HG03342 (cell line): ENCODE results near the gene HOXC13.
A peak's percentile ranks its signal among the peaks of the same experiment; 100 is the strongest.

ENCODE experiments used
- ATAC-seq: cut with Tn5 transposase; IDR thresholded peaks from one replicate; pipeline ENCODE4 v1.9.1; 2021; ENCODE audit warnings: mild to moderate bottlenecking, moderate library complexity; ENCODE audit not compliant: unreplicated experiment

HOXC13 gene

DNA sequence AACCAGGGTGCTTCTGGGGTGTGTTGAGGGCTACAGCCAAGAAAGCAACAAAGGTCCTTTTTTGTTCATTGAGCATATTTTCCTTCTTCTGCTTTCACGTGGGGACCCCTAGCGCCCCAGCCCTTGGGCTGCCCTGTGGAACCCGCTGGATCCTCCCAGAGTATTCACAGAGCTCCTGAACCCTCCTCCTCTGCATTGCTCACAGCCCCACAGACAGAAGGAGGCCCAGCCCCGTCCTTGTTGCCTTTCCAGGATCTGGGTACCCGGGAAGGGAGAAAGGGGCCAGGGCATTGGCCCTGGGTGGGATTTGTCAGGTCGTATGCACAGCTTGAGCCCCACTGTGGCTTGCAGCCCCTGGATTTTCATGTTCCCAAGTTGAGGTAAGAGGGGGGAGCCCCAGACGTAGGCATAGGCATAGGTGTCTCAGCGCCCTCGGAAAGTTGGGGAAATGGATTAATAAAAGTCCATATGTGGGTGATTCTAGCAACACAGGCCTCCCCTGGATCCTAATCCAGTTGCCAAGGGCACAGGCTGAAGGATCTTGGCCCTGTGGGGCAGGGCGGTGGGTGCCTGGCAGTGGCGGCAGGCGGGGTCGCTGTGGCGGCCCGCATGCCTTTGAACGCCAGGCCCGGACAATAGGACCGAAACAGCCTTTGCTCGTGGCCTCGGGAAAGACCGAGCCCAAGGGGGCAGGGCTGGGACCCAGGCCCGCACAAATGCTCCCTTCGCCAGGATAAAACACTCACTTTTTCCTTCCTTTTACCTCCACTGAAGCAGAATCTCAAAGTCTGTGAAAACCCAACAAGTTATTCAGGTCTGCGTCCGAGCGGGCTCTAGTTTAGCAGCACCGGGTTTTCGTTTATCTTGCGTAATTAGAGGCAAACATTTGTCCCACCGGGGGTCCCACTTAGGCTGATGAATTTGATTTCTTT is 43.3 kb downstream of the HOXC13 start:
- no peak for ATAC-seq

GRCh38 chr12:53982648-53983567 is 44.3 kb downstream of the HOXC13 start:
- ATAC-seq: no peak

DNA sequence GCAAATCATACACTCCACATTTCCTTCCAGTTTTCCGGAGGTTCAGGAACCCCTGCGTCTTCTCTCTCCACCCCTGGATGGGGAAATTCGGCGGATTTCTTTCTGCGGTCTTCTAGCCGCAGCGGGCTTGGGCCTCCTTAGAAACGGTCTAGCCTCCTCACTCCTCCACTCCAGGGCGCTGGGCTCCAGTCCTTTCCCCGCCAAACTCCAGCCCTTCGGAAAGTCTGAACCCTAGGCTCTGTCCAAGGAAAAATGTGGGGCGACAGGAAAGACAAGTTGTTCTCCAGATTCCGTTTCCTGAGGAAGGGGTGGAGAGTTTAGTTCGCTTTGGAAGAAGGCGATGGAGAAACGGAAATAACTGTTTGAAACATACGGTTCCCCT is 44.9 kb downstream of the HOXC13 start:
- ATAC-seq: no peak

- no peak for ATAC-seq
Observed at GRCh38 chr12:53983950-53984572, 45.4 kb downstream of the HOXC13 start.

- peak; percentile 62 for ATAC-seq
Observed at GRCh38 chr12:53984901-53985691, 46.5 kb downstream of the HOXC13 start, which contains the start of gene HOXC10. TSS of gene HOXC10 (plus strand) at chr12:53985146. CDS start at chr12:53985260, 114 bp downstream.

DNA sequence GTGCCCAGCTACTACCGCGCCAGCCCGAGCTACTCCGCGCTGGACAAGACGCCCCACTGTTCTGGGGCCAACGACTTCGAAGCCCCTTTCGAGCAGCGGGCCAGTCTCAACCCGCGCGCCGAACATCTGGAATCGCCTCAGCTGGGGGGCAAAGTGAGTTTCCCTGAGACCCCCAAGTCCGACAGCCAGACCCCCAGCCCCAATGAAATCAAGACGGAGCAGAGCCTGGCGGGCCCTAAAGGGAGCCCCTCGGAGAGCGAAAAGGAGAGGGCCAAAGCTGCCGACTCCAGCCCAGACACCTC is 47.0 kb downstream of the HOXC13 start:
- no peak for ATAC-seq

DNA sequence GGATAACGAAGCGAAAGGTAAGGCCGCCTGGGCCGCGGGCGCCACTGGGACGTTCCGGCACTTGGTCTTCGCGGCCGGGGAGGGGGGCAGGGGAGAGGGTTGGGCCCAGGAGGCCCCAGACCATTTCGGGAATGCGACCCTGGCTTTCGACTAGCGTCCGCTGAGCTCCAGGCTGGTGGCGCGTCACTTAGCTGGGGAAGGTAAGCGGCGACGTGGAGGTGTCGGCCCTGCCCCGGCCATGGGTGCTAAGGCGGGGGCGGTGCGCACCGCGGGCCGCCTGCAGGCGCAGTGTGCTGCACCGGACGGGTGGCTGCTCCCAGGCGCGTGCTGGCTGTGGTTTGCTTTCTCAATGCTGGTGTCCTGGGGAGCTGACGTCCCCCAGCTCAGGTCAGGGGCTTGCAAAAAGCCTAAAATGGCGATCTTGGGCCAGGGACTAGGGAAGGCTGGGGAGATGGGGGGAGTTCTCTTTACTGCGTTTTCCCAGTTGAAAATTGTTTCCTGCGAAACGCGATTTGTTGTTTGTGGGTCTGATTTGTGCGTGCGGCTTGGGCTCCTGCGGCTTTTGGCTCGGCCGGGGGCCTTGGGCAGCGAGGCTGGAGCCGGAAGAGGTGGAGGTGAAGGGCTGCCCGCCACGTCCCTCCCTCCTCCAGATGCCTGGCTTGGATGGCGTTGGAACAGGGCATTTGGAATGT is 47.5 kb downstream of the HOXC13 start:
- ATAC-seq: no peak

- no peak for ATAC-seq
Observed at GRCh38 chr12:53986686-53987483, 48.3 kb downstream of the HOXC13 start.

DNA sequence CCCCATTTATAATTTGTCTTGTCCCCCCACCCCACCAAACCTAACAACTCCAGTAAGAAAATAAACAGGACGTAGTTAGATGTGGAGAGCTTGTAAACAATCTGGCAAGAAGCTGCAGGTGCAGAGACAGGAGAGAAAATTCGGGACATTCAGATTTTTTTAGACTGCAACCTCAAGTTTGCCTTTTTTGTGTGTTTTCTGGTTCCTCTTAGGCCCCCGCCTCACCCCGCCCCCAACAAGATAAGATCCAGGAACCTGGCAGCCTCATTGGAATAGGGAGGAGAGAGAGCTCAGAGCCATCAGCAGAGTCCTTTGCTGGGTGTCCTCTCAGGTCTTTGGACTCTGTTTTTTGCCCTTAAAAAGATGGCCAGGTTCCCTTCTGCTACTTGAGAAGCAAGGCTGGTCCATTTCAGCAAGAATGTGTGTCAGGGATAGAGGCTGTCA is 49.2 kb downstream of the HOXC13 start:
- ATAC-seq: no peak

GRCh38 chr12:53988541-53989226 is 50.1 kb downstream of the HOXC13 start:
- no peak for ATAC-seq

GRCh38 chr12:53989227-53990113 is 50.8 kb downstream of the HOXC13 start:
- no peak for ATAC-seq

DNA sequence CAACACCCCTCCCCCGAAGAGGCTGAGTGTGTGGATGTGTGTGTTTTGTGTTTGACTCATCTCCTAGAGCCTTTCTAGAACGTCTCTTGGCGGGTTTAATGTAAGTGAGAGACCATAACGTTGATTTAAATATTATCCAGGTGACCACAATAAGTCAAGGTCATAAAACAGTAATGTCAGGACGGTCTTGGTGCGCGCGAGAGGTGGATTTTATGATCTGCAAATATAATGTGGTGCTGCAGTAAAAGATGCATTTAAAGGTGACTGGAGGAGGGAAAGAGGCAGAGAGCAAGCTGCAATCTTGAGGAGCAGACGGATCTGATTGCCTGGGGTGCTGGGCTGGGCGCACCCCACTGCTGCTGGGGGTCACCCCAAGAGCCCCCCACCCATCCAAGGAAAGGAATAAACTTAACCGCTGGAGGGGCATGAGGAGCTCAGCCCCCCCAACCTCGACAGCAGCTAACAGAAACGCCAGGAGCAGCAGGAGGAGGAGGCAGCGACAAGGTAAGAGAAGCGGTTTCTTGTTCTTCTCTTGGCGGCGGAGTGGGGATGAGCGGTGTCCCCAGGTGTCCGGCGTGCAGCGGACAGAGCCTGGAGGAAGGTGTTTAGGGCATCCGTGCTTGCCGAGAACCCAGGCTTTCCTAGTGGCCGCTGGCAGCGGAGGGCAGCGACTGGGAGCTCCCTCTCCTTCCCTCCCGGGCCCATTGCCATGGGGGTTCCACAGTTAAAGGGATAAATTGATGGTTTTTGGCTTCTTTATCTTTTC is 51.9 kb downstream of the HOXC13 start:
- no peak for ATAC-seq

DNA sequence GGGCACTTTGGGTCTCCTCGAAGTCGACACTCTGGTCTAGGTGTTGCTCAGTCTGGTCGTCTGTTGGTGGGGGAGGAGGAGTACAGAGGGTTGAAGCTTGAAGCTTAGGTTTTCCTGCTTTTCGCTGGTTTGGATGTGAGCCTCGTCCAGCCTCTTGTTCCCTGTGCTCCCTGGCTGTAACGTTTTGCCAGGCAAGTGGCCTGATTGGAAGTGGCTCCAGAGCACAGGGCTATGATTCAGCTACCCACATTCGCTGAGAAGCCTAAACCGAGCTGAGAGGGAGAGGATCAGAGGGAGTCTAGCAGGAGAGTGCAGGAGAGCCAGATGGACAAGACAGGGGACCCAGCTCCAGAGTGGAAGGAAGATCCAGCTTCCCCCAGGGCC is 52.4 kb downstream of the HOXC13 start:
- no peak for ATAC-seq

DNA sequence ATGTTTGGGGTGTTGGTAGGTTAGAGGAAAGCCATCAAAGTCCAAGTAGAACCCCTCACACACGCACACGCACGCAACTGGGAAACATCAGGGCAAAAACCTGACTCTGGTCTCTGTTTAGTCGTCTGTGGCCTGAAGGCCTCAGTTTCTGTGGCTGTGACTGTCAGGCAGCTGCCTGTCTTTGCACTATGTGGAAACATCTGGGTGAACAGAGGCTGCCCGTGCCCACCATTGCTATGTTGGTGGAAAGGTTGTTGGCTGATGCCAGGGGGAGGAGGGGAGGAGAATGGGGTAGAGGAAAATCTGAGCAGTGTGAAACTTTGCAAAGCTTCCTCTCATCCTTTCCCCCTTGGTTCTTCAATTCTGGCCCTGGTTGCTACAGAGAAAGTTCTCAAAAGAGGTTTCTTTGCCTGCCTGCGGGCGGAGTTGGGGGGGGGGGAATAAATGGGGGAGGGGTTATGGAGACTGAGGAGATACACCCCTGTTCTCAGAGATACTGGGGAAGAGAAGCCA is 53.8 kb downstream of the HOXC13 start:
- no peak for ATAC-seq

DNA sequence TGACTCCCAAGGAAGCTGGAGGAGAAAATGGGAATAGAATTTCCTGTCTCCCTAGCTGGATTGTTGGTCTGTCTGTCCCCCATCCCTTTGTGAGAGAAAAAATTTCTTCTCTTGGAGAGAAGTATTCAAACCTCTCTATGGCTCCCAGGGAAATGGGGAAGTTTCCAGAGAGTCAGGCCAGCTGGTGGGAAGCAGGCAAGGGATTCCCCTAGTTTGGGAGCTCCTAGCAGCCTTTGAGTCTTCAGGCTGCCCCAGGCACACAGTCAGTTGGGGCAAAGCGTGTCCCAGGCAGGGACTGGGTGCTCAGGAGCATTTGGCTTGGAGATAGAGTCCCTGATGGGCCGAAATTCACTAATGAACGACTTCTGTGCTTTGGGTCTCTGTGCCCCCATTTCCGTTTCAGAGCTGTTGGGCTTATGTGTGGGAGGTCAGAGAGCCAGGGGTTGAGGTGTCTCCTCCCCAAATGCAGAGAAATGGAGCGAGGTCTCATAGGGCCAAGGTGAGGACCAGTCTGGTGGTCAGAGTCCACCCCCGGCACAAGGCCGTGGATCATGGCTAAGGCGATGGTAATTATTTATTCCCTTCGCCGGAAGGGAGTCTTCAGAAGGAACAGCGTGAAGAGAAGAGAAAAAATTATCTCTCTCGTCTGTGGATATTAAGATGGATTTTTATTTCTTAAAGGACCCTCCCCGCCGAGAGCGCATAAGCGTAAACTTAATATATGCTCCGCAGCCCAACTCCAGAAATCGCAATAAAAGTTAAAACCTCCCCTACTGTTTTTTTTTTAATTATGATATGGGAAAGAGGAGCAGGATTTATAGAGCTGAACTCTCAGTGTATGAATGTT is 54.8 kb downstream of the HOXC13 start:
- no peak for ATAC-seq

GRCh38 chr12:53994009-53994263 is 55.3 kb downstream of the HOXC13 start:
- ATAC-seq: no peak
